Vagina (tissue), 2 donors: ENCODE measurements around the gene KIAA0825. TPM values are rescaled to one million over a fixed set of nuclear protein-coding genes. Genes with fewer than 3 reads are reported as not detected.
"Not testable (repeated sequence)": the region's sequence is repeated elsewhere in the genome, so short reads cannot be mapped to it uniquely, and the experiment has no call there.

Experiments used
- DNase-seq, 2 donors: peaks; one replicate each; pipeline ENCODE4 v3.0.0-alpha.2; 2017; ENCODE audit errors: extremely low spot score in 2 of 2
- H3K27ac ChIP-seq: fragments of 200-600 bp; sonication (generic); one replicate; pipeline ENCODE4 v1.5.1; 2019
- H3K27me3 ChIP-seq: fragments of 200-600 bp; sonication (generic); one replicate; pipeline ENCODE4 v1.5.1; 2019
- H3K36me3 ChIP-seq, 2 donors: fragments of 200-600 bp; sonication (generic); one replicate each; pipeline ENCODE4 v1.5.1; 2017 to 2019
- H3K4me1 ChIP-seq: fragments of 200-600 bp; sonication (generic); one replicate; pipeline ENCODE4 v1.5.1; 2019
- H3K4me3 ChIP-seq, 2 donors: fragments of 200-600 bp; sonication (generic); 1 replicate in 1 of 2; 2 replicates in 1 of 2; pipeline ENCODE4 v1.5.1; 2016 to 2019
- H3K9me3 ChIP-seq: fragments of 200-600 bp; sonication (generic); one replicate; pipeline ENCODE4 v1.5.1; 2019
- CTCF ChIP-seq, 3 experiments: fragments of 450-650 bp in 2 of 3; fragments of 200-600 bp in 1 of 3; sonication (generic) in 1 of 3; IDR thresholded peaks; one replicate each; pipeline ENCODE4 v1.5.1; 2017 to 2019; ENCODE audit warnings: antibody characterized with exemption in 3 of 3, mild to moderate bottlenecking in 2 of 3, moderate library complexity in 2 of 3
- POLR2A ChIP-seq, 2 donors: fragments of 450-650 bp; IDR thresholded peaks; one replicate each; pipeline ENCODE4 v1.6.1; 2017; ENCODE audit warnings: antibody characterized with exemption in 2 of 2, mild to moderate bottlenecking in 2 of 2, moderate library complexity in 2 of 2
- POLR2AphosphoS5 ChIP-seq, 2 donors: sonication (generic); formaldehyde crosslinking; IDR thresholded peaks; one replicate each; pipeline ENCODE4 v1.9.0; 2017; ENCODE audit warnings: antibody characterized with exemption in 2 of 2, mild to moderate bottlenecking in 2 of 2, low read depth in 1 of 2; ENCODE audit not compliant: insufficient read depth in 1 of 2
- intact Hi-C: fragments of 100-400 bp; cut with DNase I; formaldehyde crosslinking; loops from one replicate; pipeline ENCODE4 v1.15.1; 2023
- total RNA-seq: library from RNA; depleted of rRNA; stranded (reverse); fragments of >200 nt; gene quantifications from one replicate; pipeline ENCODE4 v1.2.3, GENCODE V29; 2016

The KIAA0825 gene
- total RNA-seq, 1 donor from 2014 or later, result 2.5 TPM

GRCh38 chr5:94140300-94140699 is 478.1 kb downstream of the KIAA0825 start:
- Histone ChIP-seq H3K9me3 (no peaks in the 10 kb centered on the region), H3K4me3 (no peak overlapping the region), H3K27ac (no peak overlapping the region), H3K36me3 (no peaks in the 10 kb centered on the region), H3K4me1 (no peaks in the 10 kb centered on the region), H3K27me3 (no peaks in the 10 kb centered on the region)
- intact Hi-C loops, result no loop called here
- DNase-seq, result no peak
- no peak for TF ChIP-seq CTCF (IDR thresholded peaks at IDR 0.05)
- no peak for TF ChIP-seq POLR2AphosphoS5 (IDR thresholded peaks at IDR 0.05; ENCODE audit: insufficient read depth in 1 of 2, low read depth in 1 of 2)
- TF ChIP-seq POLR2A (IDR thresholded peaks at IDR 0.05), result no peak

GRCh38 chr5:94130077-94130476 is 488.3 kb downstream of the KIAA0825 start:
- Histone ChIP-seq H3K4me3 (no peak overlapping the region), H3K27ac (no peak overlapping the region), H3K27me3 (no peaks in the 10 kb centered on the region), H3K9me3 (no peaks in the 10 kb centered on the region), H3K36me3 (no peaks in the 10 kb centered on the region), H3K4me1 (no peaks in the 10 kb centered on the region)
- no peak for DNase-seq
- intact Hi-C loops, result no loop called here
- TF ChIP-seq CTCF (IDR thresholded peaks at IDR 0.05), result no peak
- no peak for TF ChIP-seq POLR2A (IDR thresholded peaks at IDR 0.05)
- TF ChIP-seq POLR2AphosphoS5 (IDR thresholded peaks at IDR 0.05; ENCODE audit: insufficient read depth in 1 of 2, low read depth in 1 of 2), result no peak

GRCh38 chr5:94125107-94125506 is 493.3 kb downstream of the KIAA0825 start:
- H3K4me3 ChIP-seq, result no peak overlapping the region
- no peak for DNase-seq
- H3K36me3 ChIP-seq, result no peaks in the 10 kb centered on the region
- H3K27me3 ChIP-seq, result no peaks in the 10 kb centered on the region
- no peaks in the 10 kb centered on the region for H3K9me3 ChIP-seq
- H3K4me1 ChIP-seq, result no peaks in the 10 kb centered on the region
- no peak for TF ChIP-seq POLR2AphosphoS5 (IDR thresholded peaks at IDR 0.05; ENCODE audit: insufficient read depth in 1 of 2, low read depth in 1 of 2)
- no peak for TF ChIP-seq POLR2A (IDR thresholded peaks at IDR 0.05)
- no peak for TF ChIP-seq CTCF (IDR thresholded peaks at IDR 0.05)
- intact Hi-C loops, result no loop called here
- H3K27ac ChIP-seq, result no peak overlapping the region

- DNase-seq, H3K9me3 ChIP-seq, H3K27me3 ChIP-seq, intact Hi-C loops, H3K4me1 ChIP-seq, H3K4me3 ChIP-seq, H3K36me3 ChIP-seq, H3K27ac ChIP-seq: not testable (repeated sequence)
These were observed 502.1 kb downstream of the KIAA0825 start for GRCh38 chr5:94116317-94116716.

GRCh38 chr5:94113087-94113486 is 505.3 kb downstream of the KIAA0825 start:
- H3K36me3 ChIP-seq, result no peaks in the 10 kb centered on the region
- DNase-seq, result no peak
- TF ChIP-seq POLR2AphosphoS5 (IDR thresholded peaks at IDR 0.05; ENCODE audit: insufficient read depth in 1 of 2, low read depth in 1 of 2) (no peak), POLR2A (IDR thresholded peaks at IDR 0.05) (no peak), CTCF (IDR thresholded peaks at IDR 0.05) (no peak)
- peaks cover 15% of the 10 kb centered on the region for H3K4me1 ChIP-seq
- intact Hi-C loops, result no loop called here
- H3K27me3 ChIP-seq, result no peaks in the 10 kb centered on the region
- H3K27ac ChIP-seq, result no peak overlapping the region
- H3K9me3 ChIP-seq, result no peaks in the 10 kb centered on the region
- H3K4me3 ChIP-seq, result no peak overlapping the region
